PFSK-1 (cell line): Measurements from ENCODE around the gene KMT2D.

Experiments used
- FOXP2 ChIP-seq: optimal IDR thresholded peaks from 2 replicates; pipeline ENCODE3; 2011; ENCODE audit warnings: borderline replicate concordance, control low read depth, inconsistent platforms; ENCODE audit not compliant: insufficient read depth; ENCODE audit errors: extremely low read length, extremely low read depth
- POLR2AphosphoS5 ChIP-seq: IDR thresholded peaks from 2 replicates; pipeline ENCODE4 v1.6.1; 2012; ENCODE audit warnings: low read depth, mild to moderate bottlenecking, control low read depth, low read length, moderate library complexity
- REST ChIP-seq, 2 experiments: IDR thresholded peaks; 2 replicates each; pipeline versions ENCODE4 v1.6.1 to v1.8.0; 2011 to 2012; ENCODE audit warnings: low read depth in 2 of 2, low read length in 2 of 2, control low read depth in 1 of 2, inconsistent platforms in 1 of 2, mild to moderate bottlenecking in 1 of 2, moderate library complexity in 1 of 2; ENCODE audit not compliant: insufficient read depth in 1 of 2
- SIN3A ChIP-seq: IDR thresholded peaks from 2 replicates; pipeline ENCODE4 v1.6.1; 2012; ENCODE audit warnings: mild to moderate bottlenecking, low read length, moderate library complexity, borderline replicate concordance; ENCODE audit not compliant: insufficient read depth
- TAF1 ChIP-seq: IDR thresholded peaks from 2 replicates; pipeline ENCODE4 v1.6.1; 2012; ENCODE audit warnings: low read length, control low read depth, borderline replicate concordance; ENCODE audit not compliant: insufficient read depth

Gene KMT2D

GRCh38 chr12:49051373-49051764 lies 9.2 kb downstream of the KMT2D start:
- TF ChIP-seq POLR2AphosphoS5 (no peak), TAF1 (no peak), FOXP2 (no peak), SIN3A (no peak)

GRCh38 chr12:49050507-49051372 lies 9.9 kb downstream of the KMT2D start:
- TF ChIP-seq POLR2AphosphoS5 (no peak), SIN3A (no peak), REST (IDR thresholded peaks at IDR 0.05; ENCODE audit: insufficient read depth in 1 of 2, low read depth in 2 of 2, low read length in 2 of 2) (no peak), TAF1 (no peak), FOXP2 (no peak)

GRCh38 chr12:49049566-49050224 lies 10.9 kb downstream of the KMT2D start:
- no peak for TF ChIP-seq POLR2AphosphoS5
- no peak for TF ChIP-seq TAF1
- no peak for TF ChIP-seq FOXP2
- no peak for TF ChIP-seq SIN3A
- TF ChIP-seq REST (IDR thresholded peaks at IDR 0.05; ENCODE audit: insufficient read depth in 1 of 2, low read depth in 2 of 2, low read length in 2 of 2), result no peak

GRCh38 chr12:49048953-49049352 lies 11.6 kb downstream of the KMT2D start:
- no peak for TF ChIP-seq SIN3A
- TF ChIP-seq FOXP2, result no peak
- TF ChIP-seq REST (IDR thresholded peaks at IDR 0.05; ENCODE audit: insufficient read depth in 1 of 2, low read depth in 2 of 2, low read length in 2 of 2), result no peak
- TF ChIP-seq TAF1, result no peak
- TF ChIP-seq POLR2AphosphoS5, result no peak

GRCh38 chr12:49046129-49046895 lies 14.3 kb downstream of the KMT2D start:
- TF ChIP-seq POLR2AphosphoS5 (no peak), REST (IDR thresholded peaks at IDR 0.05; ENCODE audit: insufficient read depth in 1 of 2, low read depth in 2 of 2, low read length in 2 of 2) (no peak)
